DOHH2 (cell line): ENCODE data around the gene LYSMD1.

Source experiments
- H3F3A ChIP-seq: fragments of 200-600 bp; sonication (generic), shearing (Covaris generic); 2 replicates; pipeline ENCODE4 v1.6.0; 2016; ENCODE audit warnings: antibody characterized with exemption, mild to moderate bottlenecking; ENCODE audit not compliant: control insufficient read depth, insufficient read depth
- H3K27ac ChIP-seq: fragments of 200-600 bp; sonication (generic); 2 replicates; pipeline ENCODE4 v1.5.1; 2014; ENCODE audit warnings: low read depth, mild to moderate bottlenecking, low read length, moderate library complexity
- H3K27me3 ChIP-seq: fragments of 200-600 bp; sonication (generic); 2 replicates; pipeline ENCODE4 v1.6.1; 2014; ENCODE audit warnings: mild to moderate bottlenecking, low read length, mixed read lengths; ENCODE audit not compliant: control insufficient read depth
- H3K36me3 ChIP-seq: fragments of 200-600 bp; sonication (generic); 2 replicates; pipeline ENCODE4 v1.6.1; 2014; ENCODE audit warnings: mild to moderate bottlenecking, low read length, moderate library complexity, mixed read lengths; ENCODE audit not compliant: control insufficient read depth
- H3K4me1 ChIP-seq: fragments of 200-600 bp; sonication (generic); 2 replicates; pipeline ENCODE4 v1.6.1; 2014; ENCODE audit warnings: mild to moderate bottlenecking, low read length, mixed read lengths; ENCODE audit not compliant: control insufficient read depth
- H3K4me2 ChIP-seq: fragments of 200-600 bp; sonication (generic); 2 replicates; pipeline ENCODE4 v1.6.0; 2014; ENCODE audit warnings: mild to moderate bottlenecking, low read length, moderate library complexity
- H3K4me3 ChIP-seq: fragments of 200-600 bp; sonication (generic); 2 replicates; pipeline ENCODE4 v1.5.1; 2014; ENCODE audit warnings: mild to moderate bottlenecking, low read length, mixed read lengths
- H3K79me2 ChIP-seq: fragments of 200-600 bp; sonication (generic); 2 replicates; pipeline ENCODE4 v1.6.1; 2014; ENCODE audit warnings: mild to moderate bottlenecking, low read length, mixed read lengths; ENCODE audit not compliant: control insufficient read depth
- H3K9me2 ChIP-seq: fragments of 200-600 bp; sonication (generic); replicated peaks from 2 replicates; pipeline ENCODE4 v1.6.1; 2014; ENCODE audit warnings: mild to moderate bottlenecking, low read length, mixed read lengths; ENCODE audit not compliant: control insufficient read depth
- H3K9me3 ChIP-seq: fragments of 200-600 bp; sonication (generic); 2 replicates; pipeline ENCODE4 v1.6.1; 2014; ENCODE audit warnings: antibody characterized with exemption, low read length, mixed read lengths; ENCODE audit not compliant: control insufficient read depth, insufficient read depth
- H4K20me1 ChIP-seq: fragments of 200-600 bp; sonication (generic); 2 replicates; pipeline ENCODE4 v1.6.0; 2014; ENCODE audit warnings: low read depth, mild to moderate bottlenecking, antibody characterized with exemption, low read length, moderate library complexity; ENCODE audit not compliant: control insufficient read depth, insufficient read depth
- EZH2phosphoT487 ChIP-seq: fragments of 200-600 bp; sonication (generic); IDR thresholded peaks from 2 replicates; pipeline ENCODE4 v1.6.1; 2017; ENCODE audit warnings: borderline replicate concordance, mild to moderate bottlenecking, antibody characterized with exemption, low read length, moderate library complexity, mixed read lengths
- TF ChIP-seq, protein P1 (sequence below): fragments of 200-600 bp; sonication (generic); IDR thresholded peaks from one replicate; pipeline ENCODE4 v1.5.1; 2014; ENCODE audit warnings: antibody characterized with exemption, mild to moderate bottlenecking, low read depth, low read length; ENCODE audit not compliant: poor library complexity, severe bottlenecking

The LYSMD1 gene

GRCh38 chr1:151143057-151143435 lies 22.7 kb downstream of the LYSMD1 start:
- H3K79me2 ChIP-seq, result no peaks in the 10 kb centered on the region
- H3K27me3 ChIP-seq, result no peaks in the 10 kb centered on the region
- H3K9me2 ChIP-seq, result no peaks in the 10 kb centered on the region
- TF ChIP-seq EZH2phosphoT487, result no peak
- TF ChIP-seq, protein P1, sequence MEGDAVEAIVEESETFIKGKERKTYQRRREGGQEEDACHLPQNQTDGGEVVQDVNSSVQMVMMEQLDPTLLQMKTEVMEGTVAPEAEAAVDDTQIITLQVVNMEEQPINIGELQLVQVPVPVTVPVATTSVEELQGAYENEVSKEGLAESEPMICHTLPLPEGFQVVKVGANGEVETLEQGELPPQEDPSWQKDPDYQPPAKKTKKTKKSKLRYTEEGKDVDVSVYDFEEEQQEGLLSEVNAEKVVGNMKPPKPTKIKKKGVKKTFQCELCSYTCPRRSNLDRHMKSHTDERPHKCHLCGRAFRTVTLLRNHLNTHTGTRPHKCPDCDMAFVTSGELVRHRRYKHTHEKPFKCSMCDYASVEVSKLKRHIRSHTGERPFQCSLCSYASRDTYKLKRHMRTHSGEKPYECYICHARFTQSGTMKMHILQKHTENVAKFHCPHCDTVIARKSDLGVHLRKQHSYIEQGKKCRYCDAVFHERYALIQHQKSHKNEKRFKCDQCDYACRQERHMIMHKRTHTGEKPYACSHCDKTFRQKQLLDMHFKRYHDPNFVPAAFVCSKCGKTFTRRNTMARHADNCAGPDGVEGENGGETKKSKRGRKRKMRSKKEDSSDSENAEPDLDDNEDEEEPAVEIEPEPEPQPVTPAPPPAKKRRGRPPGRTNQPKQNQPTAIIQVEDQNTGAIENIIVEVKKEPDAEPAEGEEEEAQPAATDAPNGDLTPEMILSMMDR, result no peak
- H3F3A ChIP-seq, result no peaks in the 10 kb centered on the region
- H3K4me2 ChIP-seq, result peak overlapping the region; percentile 33; the same call in 1 of the 2 replicates
- peaks cover 52% of the 10 kb centered on the region for H3K4me1 ChIP-seq
- no peaks in the 10 kb centered on the region for H3K9me3 ChIP-seq
- no peak overlapping the region for H3K27ac ChIP-seq
- H3K4me3 ChIP-seq, result 0 out of 2 replicates have a peak overlapping the region, but pooled peaks have one; percentile 22
- H4K20me1 ChIP-seq, result no peaks in the 10 kb centered on the region
- H3K36me3 ChIP-seq, result no peaks in the 10 kb centered on the region

GRCh38 chr1:151142411-151143056 lies 23.2 kb downstream of the LYSMD1 start:
- no peaks in the 10 kb centered on the region for H3K36me3 ChIP-seq
- H3K27ac ChIP-seq, result peak overlapping the region; percentile 14
- H4K20me1 ChIP-seq, result no peaks in the 10 kb centered on the region
- H3K9me3 ChIP-seq, result no peaks in the 10 kb centered on the region
- peaks cover 51% of the 10 kb centered on the region for H3K4me1 ChIP-seq
- H3K4me2 ChIP-seq, result peak overlapping the region; percentile 33
- H3K4me3 ChIP-seq, result peak overlapping the region; percentile 22
- H3K79me2 ChIP-seq, result no peaks in the 10 kb centered on the region
- no peaks in the 10 kb centered on the region for H3F3A ChIP-seq
- no peaks in the 10 kb centered on the region for H3K27me3 ChIP-seq
- TF ChIP-seq, protein P1, result no peak
- no peak for TF ChIP-seq EZH2phosphoT487
- H3K9me2 ChIP-seq, result no peaks in the 10 kb centered on the region

GRCh38 chr1:151137789-151138188 lies 27.9 kb downstream of the LYSMD1 start:
- Histone ChIP-seq H4K20me1 (no peaks in the 10 kb centered on the region), H3F3A (no peaks in the 10 kb centered on the region), H3K27ac (no peak overlapping the region), H3K4me2 (no peak overlapping the region), H3K27me3 (no peaks in the 10 kb centered on the region), H3K79me2 (no peaks in the 10 kb centered on the region), H3K4me3 (no peak overlapping the region), H3K36me3 (no peaks in the 10 kb centered on the region), H3K9me3 (no peaks in the 10 kb centered on the region), H3K9me2 (no peaks in the 10 kb centered on the region), H3K4me1 (peaks cover 13% of the 10 kb centered on the region)
- TF ChIP-seq, protein P1, result no peak
- no peak for TF ChIP-seq EZH2phosphoT487
